ENCODE data around the gene TMEM147.

TMEM147 gene

DNA sequence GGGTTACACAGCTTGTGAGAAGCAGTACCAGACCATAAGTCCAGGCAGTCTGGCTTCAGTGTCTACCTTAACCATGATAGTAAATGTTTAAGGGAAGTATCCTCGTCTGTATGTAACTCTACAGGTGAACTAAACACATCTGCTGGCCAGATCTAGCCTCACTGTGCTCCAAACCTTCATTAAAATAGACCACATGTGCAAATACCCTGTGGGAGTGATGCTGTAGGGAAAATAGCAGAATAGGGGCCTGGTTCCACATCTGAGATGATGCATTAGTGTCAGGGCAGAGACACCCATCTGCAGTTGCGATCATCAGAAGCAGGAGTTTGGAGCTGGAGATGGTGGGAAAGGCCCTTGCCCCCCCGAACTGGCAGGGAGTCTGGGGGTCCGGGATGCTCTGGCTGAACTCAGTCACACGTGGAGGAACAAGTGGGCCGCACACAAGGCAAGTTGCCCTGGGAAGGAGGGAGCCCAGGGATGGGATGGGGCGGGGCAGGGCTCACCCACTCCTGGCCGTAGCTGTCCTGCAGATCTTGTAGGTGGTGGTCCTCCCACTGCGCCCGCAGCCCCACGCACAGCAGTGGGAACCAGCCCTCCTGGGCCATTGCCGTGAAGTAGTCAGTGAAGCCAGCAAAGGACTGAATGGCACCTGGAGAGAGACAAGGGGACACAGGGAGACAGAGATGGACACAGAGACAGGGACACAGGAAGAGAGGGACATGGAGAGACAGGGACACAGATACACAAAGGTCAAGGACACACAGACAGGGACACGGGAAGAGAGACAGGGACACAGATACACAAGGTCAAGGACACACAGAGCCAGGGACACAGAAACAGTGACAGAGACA, 7.3 kb downstream of the TMEM147 start:
- no peaks in the 10 kb centered on the region for H3K9me3 ChIP-seq (ENCODE audit: control insufficient read depth, low read length)
- H3K4me3 ChIP-seq (ENCODE audit: low read length) = no peak overlapping the region
- no peak overlapping the region for H3K9ac ChIP-seq (ENCODE audit: low read length)
- H3K27me3 ChIP-seq (ENCODE audit: control insufficient read depth, insufficient read depth, low read length) = peaks cover 8% of the 10 kb centered on the region
- peaks cover under 1% of the 10 kb centered on the region for H3K4me1 ChIP-seq (ENCODE audit: control insufficient read depth, insufficient read depth, low read length)
- no peaks in the 10 kb centered on the region for H3K36me3 ChIP-seq (ENCODE audit: control insufficient read depth, insufficient read depth, low read length)

DNA sequence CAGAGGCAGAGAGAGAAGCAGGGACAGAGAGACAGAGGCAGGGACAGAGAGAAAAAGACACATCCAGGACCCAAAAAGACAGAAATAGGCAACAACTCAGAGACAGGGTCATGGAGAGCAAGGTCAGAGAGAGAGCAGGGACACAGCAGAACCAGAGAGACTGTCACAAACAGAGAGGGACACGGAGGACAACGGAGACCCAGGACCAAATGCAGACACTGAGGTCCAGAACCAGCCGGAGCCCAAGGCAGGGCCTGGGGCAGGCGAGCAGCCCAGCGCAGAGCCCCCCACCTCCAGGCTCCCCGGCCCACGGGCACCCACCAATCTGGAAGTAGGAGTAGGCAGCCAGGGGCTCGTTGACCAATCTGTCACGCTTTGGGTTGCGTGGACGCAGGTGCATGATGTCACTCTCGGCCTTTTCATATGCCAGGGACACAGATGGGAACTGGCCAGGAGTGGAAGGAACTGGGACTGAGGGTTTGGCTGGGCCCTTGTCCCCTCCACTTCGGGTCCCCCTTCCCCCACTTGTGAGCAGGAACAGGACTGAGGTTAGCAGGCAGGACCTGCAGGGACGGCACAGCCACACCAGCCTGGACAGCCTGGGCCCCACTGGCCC, 8.1 kb downstream of the TMEM147 start:
- Histone ChIP-seq H3K4me3 (ENCODE audit: low read length) (no peak overlapping the region), H3K9me3 (ENCODE audit: control insufficient read depth, low read length) (no peaks in the 10 kb centered on the region), H3K36me3 (ENCODE audit: control insufficient read depth, insufficient read depth, low read length) (no peaks in the 10 kb centered on the region), H3K9ac (ENCODE audit: low read length) (no peak overlapping the region), H3K27me3 (ENCODE audit: control insufficient read depth, insufficient read depth, low read length) (peaks cover 14% of the 10 kb centered on the region), H3K4me1 (ENCODE audit: control insufficient read depth, insufficient read depth, low read length) (peaks cover 8% of the 10 kb centered on the region)

- peaks cover 20% of the 10 kb centered on the region for H3K27me3 ChIP-seq (ENCODE audit: control insufficient read depth, insufficient read depth, low read length)
- peaks cover 8% of the 10 kb centered on the region for H3K4me1 ChIP-seq (ENCODE audit: control insufficient read depth, insufficient read depth, low read length)
- H3K36me3 ChIP-seq (ENCODE audit: control insufficient read depth, insufficient read depth, low read length) = no peaks in the 10 kb centered on the region
- H3K9me3 ChIP-seq (ENCODE audit: control insufficient read depth, low read length) = no peaks in the 10 kb centered on the region
- no peak overlapping the region for H3K4me3 ChIP-seq (ENCODE audit: low read length)
- H3K9ac ChIP-seq (ENCODE audit: low read length) = no peak overlapping the region
Observed at GRCh38 chr19:35554076-35554475, 8.7 kb downstream of the TMEM147 start.

DNA sequence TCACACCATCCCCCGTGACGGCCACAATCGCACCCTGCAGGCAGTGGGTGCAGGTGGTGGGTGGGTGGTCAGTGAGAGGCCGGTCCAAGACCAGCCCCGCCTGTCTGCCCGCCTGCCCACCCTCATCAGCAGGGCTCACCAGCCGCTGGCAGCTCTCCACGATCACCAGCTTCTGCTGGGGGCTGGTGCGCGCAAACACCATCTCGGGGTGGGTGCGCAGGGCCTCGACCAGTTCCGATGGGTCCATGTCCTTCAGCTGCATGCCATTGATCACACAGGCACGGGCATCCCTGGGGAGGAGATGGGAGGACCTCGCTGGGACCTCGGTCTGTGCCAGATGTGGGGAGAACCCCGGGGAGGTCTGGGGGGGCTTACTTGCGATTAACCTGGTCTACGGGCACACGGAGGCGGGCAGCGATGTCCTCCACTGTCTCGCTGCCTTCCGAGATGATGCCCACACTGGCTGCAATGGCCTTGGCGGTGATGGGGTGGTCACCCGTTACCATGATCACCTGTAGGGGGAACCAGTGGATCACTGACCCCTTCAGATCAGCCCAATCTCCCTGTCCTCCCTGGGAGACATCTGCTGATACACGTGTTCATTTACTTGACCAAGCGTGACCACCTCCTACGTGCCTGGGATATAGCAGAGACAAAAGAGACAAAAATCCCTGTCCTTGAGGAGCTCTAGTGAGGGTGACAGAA, 10.0 kb downstream of the TMEM147 start:
- Histone ChIP-seq H3K36me3 (ENCODE audit: control insufficient read depth, insufficient read depth, low read length) (no peaks in the 10 kb centered on the region), H3K4me1 (ENCODE audit: control insufficient read depth, insufficient read depth, low read length) (peaks cover 8% of the 10 kb centered on the region), H3K9me3 (ENCODE audit: control insufficient read depth, low read length) (no peaks in the 10 kb centered on the region), H3K4me3 (ENCODE audit: low read length) (no peak overlapping the region), H3K9ac (ENCODE audit: low read length) (no peak overlapping the region), H3K27me3 (ENCODE audit: control insufficient read depth, insufficient read depth, low read length) (peaks cover 32% of the 10 kb centered on the region)

DNA sequence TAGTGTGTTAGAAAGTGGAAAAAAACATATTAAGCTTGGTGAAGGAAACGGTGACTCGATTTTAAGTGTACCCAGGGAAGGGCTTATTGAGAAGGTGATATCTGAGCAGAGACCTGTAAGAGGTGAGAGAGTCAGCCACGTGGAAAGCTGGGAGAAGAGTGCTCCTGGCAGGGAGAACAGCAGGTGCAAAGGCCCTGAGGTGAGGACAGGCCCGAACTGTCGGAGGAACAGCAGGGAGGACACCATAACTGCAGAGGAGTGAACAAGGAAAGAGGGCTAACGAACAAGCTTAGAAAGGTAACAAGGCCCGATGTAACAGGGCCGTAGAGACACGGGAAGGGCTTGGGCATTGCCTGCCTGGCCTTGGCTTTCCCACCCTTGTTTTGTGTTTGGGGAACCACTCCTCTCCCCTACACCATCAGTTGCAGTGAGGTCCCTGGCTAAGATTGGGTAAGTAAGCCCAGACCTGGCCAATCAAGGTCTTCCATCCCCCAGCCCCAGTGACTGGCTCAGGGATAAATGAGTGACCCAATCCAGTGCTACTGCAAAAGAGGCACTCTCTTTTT, 10.7 kb downstream of the TMEM147 start:
- Histone ChIP-seq H3K36me3 (ENCODE audit: control insufficient read depth, insufficient read depth, low read length) (no peaks in the 10 kb centered on the region), H3K27me3 (ENCODE audit: control insufficient read depth, insufficient read depth, low read length) (peaks cover 36% of the 10 kb centered on the region)

DNA sequence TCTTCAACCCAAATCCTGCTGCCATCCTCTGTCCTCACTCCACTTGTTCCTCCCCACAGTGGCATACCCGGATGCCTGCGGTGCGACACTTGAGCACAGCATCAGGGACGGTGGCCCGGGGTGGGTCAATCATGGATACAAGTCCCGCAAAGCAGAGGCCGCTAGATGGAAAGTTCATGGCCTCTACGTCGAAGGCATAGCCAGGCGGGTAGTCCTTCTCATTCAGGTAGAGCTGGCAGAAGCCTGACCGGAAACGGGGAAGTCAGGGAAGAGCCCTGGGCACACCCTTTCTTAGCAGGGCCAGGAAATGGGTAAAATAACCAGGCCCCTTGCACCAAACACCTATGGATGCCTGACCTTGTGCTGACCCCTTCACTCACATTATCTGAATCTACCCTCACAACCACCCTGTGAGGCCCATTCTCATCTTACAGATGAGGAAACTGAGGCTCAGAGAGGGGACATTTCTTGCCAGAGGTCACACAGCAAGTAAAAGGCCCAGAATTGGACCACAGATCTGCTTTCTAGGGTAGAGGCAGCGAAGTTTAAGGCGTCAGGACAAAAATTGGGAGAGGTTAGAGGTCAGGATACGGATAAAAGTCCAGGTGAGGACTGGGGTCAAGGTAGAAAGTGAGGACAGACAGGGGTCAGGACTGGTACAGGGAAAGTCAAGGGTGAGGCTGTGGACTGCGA, 11.6 kb downstream of the TMEM147 start:
- H3K4me3 ChIP-seq (ENCODE audit: low read length) = no peak overlapping the region
- H3K27me3 ChIP-seq (ENCODE audit: control insufficient read depth, insufficient read depth, low read length) = peaks cover 39% of the 10 kb centered on the region
- no peaks in the 10 kb centered on the region for H3K9me3 ChIP-seq (ENCODE audit: control insufficient read depth, low read length)
- no peak overlapping the region for H3K9ac ChIP-seq (ENCODE audit: low read length)
- H3K4me1 ChIP-seq (ENCODE audit: control insufficient read depth, insufficient read depth, low read length) = peaks cover 8% of the 10 kb centered on the region
- no peaks in the 10 kb centered on the region for H3K36me3 ChIP-seq (ENCODE audit: control insufficient read depth, insufficient read depth, low read length)

More for the DNA sequence above, 10.7 kb downstream of the TMEM147 start:
- H3K9me3 ChIP-seq (ENCODE audit: control insufficient read depth, low read length) = no peaks in the 10 kb centered on the region
- H3K4me3 ChIP-seq (ENCODE audit: low read length) = no peak overlapping the region
- H3K4me1 ChIP-seq (ENCODE audit: control insufficient read depth, insufficient read depth, low read length) = peaks cover 8% of the 10 kb centered on the region
- no peak overlapping the region for H3K9ac ChIP-seq (ENCODE audit: low read length)

- Histone ChIP-seq H3K27me3 (ENCODE audit: control insufficient read depth, insufficient read depth, low read length) (peaks cover 39% of the 10 kb centered on the region), H3K36me3 (ENCODE audit: control insufficient read depth, insufficient read depth, low read length) (no peaks in the 10 kb centered on the region), H3K9me3 (ENCODE audit: control insufficient read depth, low read length) (no peaks in the 10 kb centered on the region), H3K9ac (ENCODE audit: low read length) (no peak overlapping the region), H3K4me3 (ENCODE audit: low read length) (no peak overlapping the region), H3K4me1 (ENCODE audit: control insufficient read depth, insufficient read depth, low read length) (peaks cover 8% of the 10 kb centered on the region)
Observed at GRCh38 chr19:35557539-35558399, 12.3 kb downstream of the TMEM147 start.

GRCh38 chr19:35558400-35559280, 13.2 kb downstream of the TMEM147 start:
- H3K9ac ChIP-seq (ENCODE audit: low read length) = no peak overlapping the region
- peaks cover 8% of the 10 kb centered on the region for H3K4me1 ChIP-seq (ENCODE audit: control insufficient read depth, insufficient read depth, low read length)
- peaks cover 39% of the 10 kb centered on the region for H3K27me3 ChIP-seq (ENCODE audit: control insufficient read depth, insufficient read depth, low read length)
- no peak overlapping the region for H3K4me3 ChIP-seq (ENCODE audit: low read length)
- H3K9me3 ChIP-seq (ENCODE audit: control insufficient read depth, low read length) = no peaks in the 10 kb centered on the region
- H3K36me3 ChIP-seq (ENCODE audit: control insufficient read depth, insufficient read depth, low read length) = no peaks in the 10 kb centered on the region

DNA sequence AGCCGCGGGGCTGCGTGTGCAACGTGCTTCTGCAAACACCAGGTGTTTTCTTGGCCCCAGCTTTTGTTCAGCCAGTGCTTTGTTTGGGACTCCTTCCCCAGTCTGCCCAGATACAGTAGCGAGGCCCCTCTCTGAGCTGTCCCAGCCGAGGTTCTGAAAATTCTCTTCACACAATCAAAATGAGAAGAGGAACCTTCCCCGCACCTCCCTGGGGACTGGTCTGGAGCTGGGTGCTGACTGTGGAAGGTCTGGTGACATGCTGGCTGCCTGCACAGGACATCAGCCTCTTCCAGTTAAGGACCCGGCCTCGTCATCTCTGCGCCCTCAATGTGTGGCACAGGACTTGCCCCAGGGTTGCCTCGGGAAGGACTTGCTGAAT, 13.8 kb downstream of the TMEM147 start:
- peaks cover 8% of the 10 kb centered on the region for H3K4me1 ChIP-seq (ENCODE audit: control insufficient read depth, insufficient read depth, low read length)
- H3K27me3 ChIP-seq (ENCODE audit: control insufficient read depth, insufficient read depth, low read length) = peaks cover 39% of the 10 kb centered on the region
- no peak overlapping the region for H3K4me3 ChIP-seq (ENCODE audit: low read length)
- no peaks in the 10 kb centered on the region for H3K9me3 ChIP-seq (ENCODE audit: control insufficient read depth, low read length)
- H3K9ac ChIP-seq (ENCODE audit: low read length) = no peak overlapping the region
- no peaks in the 10 kb centered on the region for H3K36me3 ChIP-seq (ENCODE audit: control insufficient read depth, insufficient read depth, low read length)

GRCh38 chr19:35559781-35560180, 14.4 kb downstream of the TMEM147 start:
- Histone ChIP-seq H3K27me3 (ENCODE audit: control insufficient read depth, insufficient read depth, low read length) (peaks cover 39% of the 10 kb centered on the region), H3K9ac (ENCODE audit: low read length) (no peak overlapping the region), H3K36me3 (ENCODE audit: control insufficient read depth, insufficient read depth, low read length) (no peaks in the 10 kb centered on the region), H3K4me3 (ENCODE audit: low read length) (no peak overlapping the region), H3K9me3 (ENCODE audit: control insufficient read depth, low read length) (no peaks in the 10 kb centered on the region), H3K4me1 (ENCODE audit: control insufficient read depth, insufficient read depth, low read length) (peaks cover 8% of the 10 kb centered on the region)
